ENCODE data around the gene LIN37. TPM values are rescaled to one million over a fixed set of nuclear protein-coding genes. Genes with fewer than 3 reads are reported as not detected.

Gene LIN37
- total and polyA plus RNA-seq, 9 of the 15 experiments (the other 6 are each of a cell fraction or from before 2014, with no cell fraction given) = 1.2 to 12.5 (median 8.6) TPM

GRCh38 chr19:35757749-35758608 lies 9.6 kb downstream of the LIN37 start, which contains the start of gene PROSER3 (continued):
- TF ChIP-seq CHD7 (IDR thresholded peaks at IDR 0.05; ENCODE audit: low read depth, low read length) (no peak), NFYB (IDR thresholded peaks at IDR 0.05; ENCODE audit: extremely low read depth, insufficient read length) (peak; percentile 100), LCOR (CRISPR knock-in tag; IDR thresholded peaks at IDR 0.05) (0 out of 2 replicates have a peak, but pooled peaks have one; percentile 62), RREB1 (CRISPR knock-in tag; IDR thresholded peaks at IDR 0.05) (0 out of 2 replicates have a peak, but pooled peaks have one; percentile 51)

All from K562 (cell line).